Muscle of back (tissue), 11 donors: Measurements from ENCODE around the gene ELFN1. TPM values are rescaled to one million over a fixed set of nuclear protein-coding genes. Genes with fewer than 3 reads are reported as not detected.
"Not testable (repeated sequence)": the region's sequence is repeated elsewhere in the genome, so short reads cannot be mapped to it uniquely, and the experiment has no call there.

Experiments used
- DNase-seq, 3 donors: peaks; one replicate each; pipeline versions ENCODE4 v3.0.0 to v3.0.0-alpha.2; 2013
- polyA plus RNA-seq, 10 donors: library from polyadenylated mRNA; unstranded; fragments of 120-200 nt; gene quantifications; one replicate each; pipeline ENCODE4 v1.2.1, GENCODE V29; 2013; ENCODE audit not compliant: insufficient read length in 10 of 10

Gene ELFN1
- polyA plus RNA-seq, 10 donors, result 1.4 to 7.9 (median 4.4) TPM

DNA sequence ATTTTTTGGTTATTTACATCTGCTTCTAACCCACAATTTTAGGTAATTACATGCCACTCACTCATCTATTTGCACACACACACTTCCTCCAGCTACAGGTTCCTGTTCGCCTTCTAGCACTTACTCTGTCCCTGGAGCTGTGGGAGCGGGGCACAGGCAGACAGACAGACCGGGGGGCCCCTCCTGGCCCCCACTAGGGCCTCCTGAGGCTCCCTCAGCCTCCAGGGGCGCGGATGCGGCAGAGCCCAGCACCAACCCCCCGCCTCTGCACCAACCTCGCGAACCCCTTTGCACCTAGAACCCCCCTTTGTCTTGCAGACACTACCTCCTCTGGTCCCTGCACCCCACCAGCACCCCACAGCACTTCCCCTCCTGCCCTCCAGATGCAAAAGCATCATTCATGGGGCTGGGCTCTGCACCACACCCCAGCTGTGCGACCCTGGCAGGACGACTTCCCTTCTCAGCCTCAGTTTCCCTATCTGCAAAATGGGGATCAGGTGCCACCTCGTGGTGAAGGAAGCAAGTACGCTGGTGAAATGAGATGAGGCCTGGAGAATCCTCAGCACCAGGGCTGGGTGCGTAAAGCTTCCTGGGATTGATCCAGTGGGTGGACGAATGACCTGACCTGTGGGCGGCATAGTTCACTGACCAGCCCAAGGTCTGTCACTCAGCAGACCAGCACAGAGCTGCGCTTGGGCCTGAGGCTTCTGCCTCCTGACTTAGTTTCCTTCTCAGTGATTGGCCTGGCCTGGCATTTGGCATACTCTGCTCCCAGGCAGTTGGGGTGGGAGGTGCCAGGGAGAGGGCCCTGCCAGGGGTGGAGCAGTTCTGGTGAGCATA is 37.9 kb downstream of the ELFN1 start:
- DNase-seq, result no peak

DNA sequence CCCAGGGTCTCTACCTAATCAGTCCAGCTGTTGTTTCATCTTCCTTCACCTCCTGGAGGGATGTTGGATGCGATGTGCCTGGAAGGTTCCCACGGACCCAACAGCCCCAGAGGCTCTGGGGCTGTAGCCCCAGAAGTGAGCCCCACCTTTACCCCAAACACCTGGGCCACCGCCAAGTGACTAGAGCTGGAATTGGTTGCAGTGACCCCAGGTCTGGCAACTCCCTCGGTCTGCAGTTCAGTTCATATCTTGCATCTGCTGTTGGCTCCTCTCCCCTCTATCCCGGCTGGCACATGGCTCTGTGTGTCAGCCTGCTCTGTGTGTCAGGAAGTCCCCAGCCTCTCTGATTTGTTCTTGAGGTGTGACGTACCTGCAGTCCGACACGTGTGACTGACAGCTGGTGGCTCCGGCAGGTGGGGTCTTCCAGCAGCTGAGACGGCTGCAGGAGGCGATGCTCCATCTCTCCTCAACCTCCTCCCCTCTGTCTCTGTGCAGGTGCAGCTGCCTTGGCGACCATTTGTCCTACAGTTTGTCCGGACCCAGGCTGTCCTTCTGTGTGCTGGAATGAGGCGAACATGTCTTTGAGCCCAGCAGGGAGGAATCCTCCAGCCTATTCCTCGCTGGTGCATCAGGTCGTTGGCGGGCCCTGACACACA is 38.6 kb downstream of the ELFN1 start:
- DNase-seq, result no peak

DNA sequence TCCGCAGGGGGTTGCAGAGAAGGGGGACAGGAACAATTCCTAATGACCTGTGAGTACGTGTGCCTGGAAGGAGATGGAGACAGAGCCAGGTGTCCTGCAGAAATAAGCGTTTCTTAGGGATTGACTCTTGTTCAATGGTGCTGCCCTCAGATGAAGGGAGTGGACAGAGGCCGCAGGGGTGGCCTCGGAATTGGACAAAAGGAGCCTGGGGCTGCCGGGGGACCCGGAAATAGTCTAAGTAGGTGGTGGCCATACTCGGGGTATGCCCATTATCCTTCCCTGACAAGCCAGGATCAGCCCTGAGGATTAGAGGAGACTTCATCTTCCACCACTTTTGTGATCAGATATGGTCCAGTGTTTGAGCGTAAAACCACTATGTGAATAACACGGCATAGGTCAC is 39.2 kb downstream of the ELFN1 start:
- no peak for DNase-seq

DNA sequence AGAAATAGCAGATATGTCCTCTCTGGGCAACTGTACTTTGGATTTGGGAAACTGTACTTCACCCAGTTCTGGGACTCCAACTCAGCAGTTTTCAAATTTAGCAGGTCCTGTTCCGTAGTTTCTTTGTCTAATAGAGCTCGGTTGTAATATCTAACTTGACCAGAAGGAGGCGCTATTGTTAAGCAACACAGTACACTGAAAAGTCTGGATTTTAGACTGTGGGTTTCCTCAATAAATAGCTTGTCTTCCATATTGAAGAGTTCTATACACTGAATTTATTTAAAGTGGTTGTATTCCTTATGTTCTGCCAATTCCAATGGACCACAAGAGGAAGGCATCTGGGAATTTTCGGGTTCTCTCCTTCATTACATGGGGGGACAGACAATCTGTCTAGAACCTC is 39.8 kb downstream of the ELFN1 start:
- no peak for DNase-seq

GRCh38 chr7:1710936-1711335 is 40.9 kb downstream of the ELFN1 start:
- no peak for DNase-seq

GRCh38 chr7:1712907-1713501 is 42.9 kb downstream of the ELFN1 start:
- DNase-seq, result no peak

DNA sequence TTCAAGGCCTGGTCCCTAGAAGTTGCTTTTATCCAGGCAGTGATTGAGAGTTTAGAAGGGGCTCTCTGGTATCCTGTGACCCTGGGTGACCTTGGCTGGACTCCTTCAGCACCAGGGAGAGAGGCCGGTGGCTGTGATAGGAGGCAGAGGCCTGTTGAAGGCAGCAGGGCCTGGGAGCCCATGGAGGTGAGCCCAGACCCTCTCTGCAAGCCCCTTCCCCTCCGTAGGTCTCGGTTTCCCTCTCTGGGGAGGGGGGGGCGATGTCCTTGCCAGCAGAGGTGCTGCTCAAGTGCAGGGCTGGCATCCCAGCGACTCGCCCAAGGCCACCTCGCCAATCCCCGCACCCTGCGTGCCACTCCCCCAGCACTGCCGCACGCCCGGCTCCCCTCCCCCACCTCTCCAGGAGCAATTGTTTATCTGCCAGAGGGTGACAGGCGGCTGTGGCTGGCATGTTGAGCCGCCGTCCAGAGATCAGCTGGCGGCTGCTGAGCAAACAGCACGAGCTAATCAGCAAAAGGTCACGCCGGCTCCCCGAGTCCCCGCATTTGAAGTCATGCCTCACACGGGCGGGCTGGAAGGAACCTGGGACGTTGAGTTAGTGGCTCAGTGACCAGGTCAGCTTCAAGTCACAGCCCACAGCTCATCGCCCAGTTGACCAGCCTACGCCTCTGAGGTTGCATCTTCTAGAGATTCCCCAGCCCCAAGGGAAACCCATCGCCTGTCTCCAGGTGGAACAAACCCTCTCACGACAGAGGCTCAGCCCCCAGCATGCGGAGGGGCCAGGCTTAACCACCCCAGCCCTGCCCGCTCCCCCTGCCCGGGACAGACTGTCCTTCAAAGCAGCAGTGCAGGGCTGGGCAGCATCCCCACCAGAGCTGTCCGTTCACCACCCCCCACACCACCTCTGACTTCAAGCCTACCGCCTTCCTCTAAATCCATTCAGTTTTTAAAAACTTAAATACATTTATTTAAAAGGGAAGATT is 43.7 kb downstream of the ELFN1 start:
- no peak for DNase-seq

DNA sequence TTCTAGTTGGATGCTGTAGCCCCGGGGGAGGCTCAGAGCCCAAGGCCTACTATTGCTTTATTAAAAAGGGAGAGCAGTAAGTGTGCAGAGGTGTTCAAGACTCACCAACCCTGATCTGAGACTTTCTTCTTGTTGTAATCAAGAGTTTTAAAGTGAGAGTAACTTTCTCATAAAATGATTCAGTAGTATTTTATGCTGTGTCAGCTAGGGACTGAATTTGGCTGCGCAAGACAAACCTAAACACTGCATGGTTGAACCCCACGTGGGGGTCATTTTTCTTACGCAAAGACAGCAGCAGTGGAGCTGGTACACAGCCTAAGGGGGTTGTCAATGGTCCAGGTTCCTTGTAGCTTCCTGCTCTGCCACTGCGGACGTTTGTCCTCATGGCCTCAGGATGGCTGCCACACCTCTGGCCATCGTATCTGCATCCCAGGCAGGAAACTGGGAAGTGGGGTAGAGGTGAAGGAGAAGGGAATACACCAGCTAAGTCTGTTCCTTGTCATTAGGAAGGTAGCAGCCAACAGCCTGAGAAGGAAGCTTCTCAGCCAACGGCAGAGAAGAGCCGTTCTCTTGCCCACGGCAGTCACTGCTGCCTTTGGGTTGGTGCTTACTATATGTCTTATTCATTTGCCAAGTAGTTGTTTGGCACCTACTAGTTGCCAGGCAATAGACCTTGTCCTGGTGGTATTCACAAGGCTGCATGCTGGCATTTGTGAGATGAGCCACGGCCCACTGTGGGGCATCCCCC is 44.7 kb downstream of the ELFN1 start:
- DNase-seq, result no peak

DNA sequence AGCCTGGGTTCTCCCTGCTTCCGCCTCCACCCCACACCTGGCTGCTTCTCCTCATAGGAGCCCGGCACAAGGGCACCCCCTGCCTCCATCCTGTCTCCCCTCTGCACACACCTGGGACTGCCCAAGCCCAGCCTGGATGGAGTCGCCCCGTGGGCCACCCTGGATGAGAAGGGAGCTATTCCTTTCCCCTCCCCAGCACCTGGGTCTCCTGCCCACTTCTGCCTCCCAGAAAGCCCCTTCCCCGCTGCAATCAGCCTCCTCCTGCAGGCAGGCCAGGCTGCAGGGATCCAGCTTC is 45.2 kb downstream of the ELFN1 start:
- no peak for DNase-seq

- DNase-seq, result no peak
These were observed 45.6 kb downstream of the ELFN1 start for GRCh38 chr7:1715671-1716074.

GRCh38 chr7:1716263-1717094 is 46.4 kb downstream of the ELFN1 start:
- peak in 1 of 3 donors; percentile 42 for DNase-seq

DNA sequence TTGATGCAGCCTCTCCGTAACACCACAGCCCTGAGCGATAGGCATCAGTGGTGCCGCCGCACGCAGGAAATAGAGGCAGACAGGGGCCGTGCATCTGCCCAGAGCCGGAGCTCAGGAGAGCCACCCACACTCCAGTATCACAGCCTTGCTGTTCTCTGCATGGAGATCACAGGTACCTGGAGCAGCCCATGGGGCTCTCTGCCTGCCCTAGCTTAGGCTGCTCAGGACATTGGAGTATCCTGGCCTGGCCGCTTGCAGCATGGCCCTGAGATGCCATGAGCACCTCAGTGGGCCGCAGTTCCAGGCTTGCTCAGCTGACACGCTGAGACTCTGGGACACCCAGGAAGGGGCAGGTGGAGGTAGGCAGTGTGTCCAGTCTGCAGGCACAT is 47.0 kb downstream of the ELFN1 start:
- no peak for DNase-seq

DNA sequence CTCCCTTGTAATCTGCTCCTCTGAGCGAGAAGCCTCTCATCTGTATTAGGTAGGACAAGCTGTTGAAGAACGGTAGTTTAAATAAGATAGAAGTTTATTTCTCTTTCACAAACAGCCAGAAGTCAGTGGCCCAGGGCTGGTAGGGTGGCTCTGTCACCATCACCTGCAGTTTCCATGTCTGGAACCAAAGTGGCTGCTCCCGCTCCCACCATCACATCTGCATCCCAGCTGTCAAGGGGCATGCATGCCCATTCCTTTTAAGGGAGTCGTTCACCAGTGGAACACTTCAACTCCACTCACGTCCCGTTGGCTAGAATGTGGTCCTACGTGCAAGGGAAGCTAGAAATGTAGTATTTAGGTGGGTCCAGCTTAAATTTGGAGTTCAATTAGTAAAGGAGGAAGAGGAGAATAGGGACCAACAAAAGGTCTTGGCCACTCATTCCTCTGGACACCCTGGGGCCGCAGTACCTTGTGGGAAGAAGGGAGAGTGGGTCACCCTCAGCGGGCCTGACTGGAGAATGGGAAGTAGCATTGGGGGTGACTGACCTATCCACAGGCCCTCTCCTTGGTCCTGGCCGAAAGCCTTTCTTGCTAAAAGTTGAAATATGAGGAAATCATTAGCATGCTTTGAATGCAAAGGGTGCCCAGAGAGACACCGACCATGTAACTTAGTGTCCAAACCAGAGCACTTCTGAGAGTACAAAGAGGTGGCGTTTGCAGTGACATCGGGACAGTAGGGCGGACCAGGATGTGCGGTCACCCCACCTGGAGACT is 48.0 kb downstream of the ELFN1 start:
- no peak for DNase-seq

DNA sequence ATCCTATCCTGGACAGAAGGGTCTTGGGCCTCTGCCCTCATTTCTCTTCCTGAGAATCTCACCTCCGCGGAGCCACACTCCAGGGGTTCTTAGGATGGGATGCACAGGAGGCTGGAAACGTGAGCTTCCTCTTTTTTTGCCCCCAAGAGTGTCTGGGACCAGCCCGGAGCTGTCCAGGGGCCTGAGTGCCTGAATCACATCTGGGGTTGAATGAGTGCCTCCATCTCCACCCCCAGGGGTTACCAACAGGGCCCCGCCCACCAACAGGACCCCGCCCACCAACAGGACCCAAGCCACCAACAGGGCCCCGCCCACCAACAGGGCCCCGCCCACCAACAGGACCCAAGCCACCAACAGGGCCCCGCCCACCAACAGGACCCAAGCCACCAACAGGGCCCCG is 48.8 kb downstream of the ELFN1 start:
- not testable (repeated sequence) for DNase-seq

- not testable (repeated sequence) for DNase-seq
These were observed 49.2 kb downstream of the ELFN1 start for GRCh38 chr7:1719256-1719655.

DNA sequence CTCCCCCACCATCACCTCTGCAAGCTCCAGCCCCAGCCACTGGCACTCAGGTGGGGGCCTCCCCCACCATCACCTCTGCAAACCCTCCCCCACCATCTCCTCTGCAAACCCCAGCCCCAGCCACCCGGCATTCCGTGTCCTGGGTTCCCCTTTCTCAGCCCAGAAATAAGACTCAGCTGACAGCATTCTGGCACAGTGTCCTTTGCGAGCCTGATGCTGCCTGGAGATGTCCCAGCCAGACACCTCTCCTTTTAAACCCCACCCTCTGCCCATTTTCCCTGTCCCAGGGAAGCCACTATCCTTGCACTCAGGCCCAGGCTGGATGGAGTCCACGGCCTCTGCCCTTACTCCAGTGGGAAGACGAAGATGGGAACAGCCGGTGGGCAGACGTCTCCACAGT is 49.8 kb downstream of the ELFN1 start:
- no peak for DNase-seq

GRCh38 chr7:1720326-1720725 is 50.2 kb downstream of the ELFN1 start:
- DNase-seq, result no peak

- DNase-seq, result no peak
These were observed 51.1 kb downstream of the ELFN1 start for GRCh38 chr7:1721047-1721690.

DNA sequence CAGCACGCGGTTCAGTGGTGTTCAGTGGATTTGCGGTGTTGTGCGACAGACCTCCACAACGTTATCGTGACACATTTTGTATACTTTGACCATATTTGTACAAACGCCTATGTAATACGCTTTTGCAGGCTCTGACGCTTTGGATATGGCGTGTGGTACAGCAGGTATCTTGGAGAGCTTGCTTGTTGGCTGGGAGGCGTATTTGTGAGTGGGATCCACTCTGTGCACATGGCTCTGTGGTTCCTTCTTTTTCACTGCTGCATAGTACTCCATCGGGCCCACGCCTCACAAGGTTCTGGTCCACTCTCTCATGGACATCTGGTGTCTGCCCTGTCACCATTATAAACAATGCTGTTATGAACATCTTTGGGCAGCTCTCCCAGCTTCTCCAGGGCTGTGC is 53.2 kb downstream of the ELFN1 start:
- DNase-seq, result no peak
